GM21367 (cell line): ENCODE measurements around the gene EVI2B.
"Not testable (repeated sequence)": the region's sequence is repeated elsewhere in the genome, so short reads cannot be mapped to it uniquely, and the experiment has no call there.

ENCODE experiments used
- ATAC-seq: cut with Tn5 transposase; IDR thresholded peaks from one replicate; pipeline ENCODE4 v1.9.1; 2021; ENCODE audit not compliant: unreplicated experiment

EVI2B gene, protein sequence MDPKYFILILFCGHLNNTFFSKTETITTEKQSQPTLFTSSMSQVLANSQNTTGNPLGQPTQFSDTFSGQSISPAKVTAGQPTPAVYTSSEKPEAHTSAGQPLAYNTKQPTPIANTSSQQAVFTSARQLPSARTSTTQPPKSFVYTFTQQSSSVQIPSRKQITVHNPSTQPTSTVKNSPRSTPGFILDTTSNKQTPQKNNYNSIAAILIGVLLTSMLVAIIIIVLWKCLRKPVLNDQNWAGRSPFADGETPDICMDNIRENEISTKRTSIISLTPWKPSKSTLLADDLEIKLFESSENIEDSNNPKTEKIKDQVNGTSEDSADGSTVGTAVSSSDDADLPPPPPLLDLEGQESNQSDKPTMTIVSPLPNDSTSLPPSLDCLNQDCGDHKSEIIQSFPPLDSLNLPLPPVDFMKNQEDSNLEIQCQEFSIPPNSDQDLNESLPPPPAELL

DNA sequence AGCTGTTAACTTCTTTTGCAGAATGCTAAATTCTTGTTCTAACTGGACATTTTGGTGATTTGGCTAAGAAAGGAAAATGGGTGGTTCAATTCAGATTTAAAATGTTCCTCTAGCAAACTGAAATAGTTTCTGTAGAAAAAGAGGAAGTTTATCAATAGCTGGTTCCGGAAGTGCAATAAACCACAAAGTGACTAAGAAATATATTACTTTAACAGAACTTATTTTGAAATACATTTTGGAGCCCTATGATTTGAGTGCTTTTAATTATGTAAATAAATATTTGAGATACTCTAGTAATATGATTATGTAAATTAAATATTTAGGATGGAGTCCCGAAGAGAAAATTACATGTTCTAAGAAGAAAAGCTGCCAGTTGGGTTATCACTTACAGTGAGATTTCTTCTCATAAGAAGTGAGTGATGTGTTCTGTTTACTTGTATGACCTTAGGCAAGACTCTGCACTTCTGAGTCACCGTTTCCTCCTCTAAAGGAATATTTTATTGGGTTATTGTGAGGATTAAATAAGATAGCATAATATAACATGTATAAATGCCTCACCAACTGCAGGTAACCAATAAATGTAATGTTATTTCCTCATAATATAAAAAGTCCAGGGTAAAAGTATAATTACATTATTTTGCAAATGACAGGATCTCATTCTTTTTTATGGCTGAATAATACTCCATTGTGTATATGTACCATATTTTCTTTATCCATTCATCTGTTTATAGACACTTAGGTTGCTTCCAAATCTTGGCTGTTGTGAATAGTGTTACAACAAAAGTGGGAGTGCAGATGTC is at the start of gene EVI2B:
Gene EVI2B, minus strand, starts transcription at position 73 of the 800 bp plus-strand sequence. CDS start 8,445 bp downstream, outside the sequence.
- ATAC-seq: no peak

DNA sequence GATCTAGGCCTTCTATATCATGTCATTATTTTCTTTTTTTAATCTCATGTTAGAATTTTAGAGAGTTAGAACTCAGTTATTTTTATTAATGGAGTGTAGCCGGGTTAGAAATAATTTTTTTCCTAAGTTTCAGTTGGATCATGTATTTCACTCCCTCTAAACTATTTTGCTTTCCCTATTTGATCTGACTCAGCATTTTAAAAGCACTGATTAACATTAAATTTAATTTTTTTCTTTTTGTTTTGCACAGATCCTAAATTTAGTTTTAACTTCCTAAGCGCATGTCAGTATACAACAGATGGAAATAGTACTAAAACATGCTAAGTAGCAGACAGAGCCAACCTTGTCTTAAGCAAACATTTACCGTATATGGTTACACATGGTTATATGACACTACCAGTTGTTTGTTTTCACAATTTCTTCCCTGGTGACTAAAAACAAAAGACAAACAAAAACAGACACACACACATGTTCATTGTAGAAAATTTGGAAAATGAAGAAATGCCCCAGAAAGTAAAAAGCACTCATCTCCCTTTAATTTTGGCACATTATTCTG is 44.1 kb upstream of the EVI2B start:
- ATAC-seq: no peak

DNA sequence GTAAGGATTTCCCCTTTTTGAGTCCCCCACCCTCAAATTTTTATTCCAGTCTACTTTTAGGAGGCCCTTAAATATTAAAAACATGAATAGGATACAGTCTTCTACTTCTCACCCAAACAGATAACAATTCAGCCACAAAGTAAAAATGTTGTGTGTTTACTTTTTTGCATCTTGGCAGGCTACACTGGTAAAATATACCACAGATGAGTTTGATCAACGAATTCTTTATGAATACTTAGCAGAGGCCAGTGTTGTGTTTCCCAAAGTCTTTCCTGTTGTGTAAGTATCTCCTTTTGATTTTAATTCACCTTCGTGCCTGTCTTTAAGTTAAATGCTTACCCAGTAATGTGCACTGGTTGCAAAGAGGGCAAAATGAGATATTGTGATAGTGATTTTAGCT is 43.2 kb upstream of the EVI2B start:
- no peak for ATAC-seq

DNA sequence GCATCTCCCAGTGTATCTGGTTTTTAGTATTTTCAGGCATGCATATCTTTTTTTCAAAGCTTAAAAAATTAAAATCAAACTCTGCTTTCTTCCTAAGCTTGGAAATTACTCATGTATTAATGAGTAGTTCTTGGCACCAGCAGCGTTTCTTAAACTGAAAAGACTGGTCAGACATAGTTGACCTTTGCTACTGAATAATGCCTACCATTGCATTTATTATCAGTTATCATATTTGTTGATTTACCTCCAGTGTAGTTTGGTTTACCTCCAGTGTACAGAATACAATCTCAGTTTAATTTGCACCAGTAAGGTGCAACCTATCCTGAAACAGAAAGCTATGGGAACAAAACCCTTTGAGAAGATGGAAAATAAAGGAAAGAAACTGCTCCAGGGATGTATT is 42.1 kb upstream of the EVI2B start:
- ATAC-seq: no peak

DNA sequence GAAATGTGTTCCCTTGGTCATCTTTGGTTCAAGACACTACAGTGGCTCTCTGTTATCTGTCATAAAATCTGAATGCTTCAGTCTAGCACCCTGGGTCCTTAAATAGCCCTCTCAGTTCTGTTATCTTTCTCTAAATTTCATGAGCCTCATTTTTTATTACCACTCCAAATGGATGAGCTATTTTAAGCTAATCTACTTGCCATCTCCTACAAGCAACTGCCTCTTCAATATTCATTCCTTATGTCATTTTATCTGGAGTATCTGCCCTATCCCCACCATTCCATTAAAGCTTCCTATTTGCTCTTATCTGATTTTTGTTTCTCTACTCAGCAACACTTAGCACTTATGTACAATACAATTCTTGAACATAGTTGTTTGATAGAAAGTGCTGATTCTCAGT is 35.6 kb upstream of the EVI2B start:
- ATAC-seq: no peak

DNA sequence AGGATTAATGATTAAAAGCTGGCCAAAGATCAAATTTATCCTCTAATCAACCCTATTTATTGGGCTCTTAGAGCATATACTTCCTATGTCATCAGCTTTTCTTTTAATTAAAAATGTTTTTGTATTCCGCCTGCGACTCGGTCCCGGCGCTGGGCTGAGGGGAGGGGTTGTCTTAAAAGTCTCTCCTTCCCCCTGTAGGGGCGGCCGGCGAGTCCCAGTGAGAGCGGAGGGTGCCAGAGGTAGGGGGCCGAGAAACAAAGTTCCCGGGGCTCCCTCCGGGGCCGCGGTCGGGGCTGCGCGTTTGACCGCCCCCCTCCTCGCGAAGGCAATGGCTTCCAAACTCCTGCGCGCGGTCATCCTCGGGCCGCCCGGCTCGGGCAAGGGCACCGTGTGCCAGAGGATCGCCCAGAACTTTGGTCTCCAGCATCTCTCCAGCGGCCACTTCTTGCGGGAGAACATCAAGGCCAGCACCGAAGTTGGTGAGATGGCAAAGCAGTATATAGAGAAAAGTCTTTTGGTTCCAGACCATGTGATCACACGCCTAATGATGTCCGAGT is 31.4 kb upstream of the EVI2B start:
- ATAC-seq: not testable (repeated sequence)

DNA sequence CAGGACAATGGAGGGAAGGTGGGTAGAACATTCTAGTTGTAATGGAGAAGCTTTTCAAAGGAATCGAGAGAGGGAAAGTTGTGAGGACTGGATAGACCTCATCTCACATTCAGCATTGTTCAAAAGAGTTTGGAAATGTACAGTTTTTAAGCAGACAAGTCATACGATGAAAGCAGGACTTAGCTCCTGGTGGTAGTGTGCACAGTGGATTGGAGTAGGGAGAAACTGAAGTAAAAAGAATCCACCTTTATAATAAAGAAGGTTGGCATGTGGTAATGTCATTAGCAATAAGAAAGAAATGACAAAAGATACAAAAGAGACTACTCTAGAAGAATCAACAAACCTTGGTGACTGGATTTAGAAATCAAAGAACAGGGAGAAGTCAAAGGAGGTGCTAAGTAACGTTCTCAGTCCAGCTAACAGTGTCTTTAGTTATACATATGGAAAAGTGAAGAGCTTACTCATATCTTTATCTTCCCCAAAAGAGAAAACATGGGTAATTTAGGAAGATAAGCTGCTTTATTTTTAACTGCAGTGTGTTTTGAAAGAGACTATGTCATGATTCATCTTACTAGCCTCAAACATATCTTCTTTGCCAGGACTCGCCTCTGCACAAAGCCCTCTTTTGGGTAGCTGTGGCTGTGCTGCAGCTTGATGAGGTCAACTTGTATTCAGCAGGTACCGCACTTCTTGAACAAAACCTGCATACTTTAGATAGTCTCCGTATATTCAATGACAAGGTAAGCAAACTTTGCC is 26.2 kb upstream of the EVI2B start:
- ATAC-seq: no peak

DNA sequence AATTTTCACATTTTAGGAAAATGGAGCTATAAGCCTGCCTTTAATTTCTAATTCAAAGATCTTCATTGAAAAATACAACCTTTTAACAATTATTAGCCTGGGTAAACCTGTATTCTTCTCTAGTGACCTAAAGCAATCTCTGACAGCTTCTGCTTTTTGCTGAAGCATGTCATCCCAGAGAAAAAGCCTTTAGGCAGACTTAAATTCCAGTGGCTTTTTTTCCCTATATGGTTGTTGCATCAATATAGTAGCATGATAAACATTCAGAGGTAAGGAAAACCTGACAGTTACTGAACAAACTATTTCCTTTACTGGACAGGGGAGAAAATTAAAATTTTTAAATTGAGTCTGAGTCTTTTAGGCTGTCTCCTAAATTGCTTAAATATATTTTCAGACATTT is 15.4 kb upstream of the EVI2B start:
- no peak for ATAC-seq

DNA sequence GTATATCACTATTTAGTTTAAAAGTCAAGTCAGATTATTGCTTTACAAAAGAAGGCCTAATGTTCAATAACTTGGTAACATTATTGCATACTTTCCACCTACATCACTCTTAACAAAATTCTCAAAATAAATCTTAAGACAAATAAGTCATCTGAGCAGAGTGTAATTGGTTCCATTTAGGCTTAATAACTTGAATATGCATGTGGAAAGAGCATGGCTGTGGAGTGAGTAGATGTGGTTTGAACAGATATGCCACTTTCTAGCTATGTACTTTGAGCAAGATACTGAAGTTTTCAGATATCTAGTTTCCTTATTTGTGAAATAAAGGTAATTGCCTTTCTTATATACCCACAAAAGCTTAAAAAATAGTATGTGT is 14.3 kb upstream of the EVI2B start:
- no peak for ATAC-seq

DNA sequence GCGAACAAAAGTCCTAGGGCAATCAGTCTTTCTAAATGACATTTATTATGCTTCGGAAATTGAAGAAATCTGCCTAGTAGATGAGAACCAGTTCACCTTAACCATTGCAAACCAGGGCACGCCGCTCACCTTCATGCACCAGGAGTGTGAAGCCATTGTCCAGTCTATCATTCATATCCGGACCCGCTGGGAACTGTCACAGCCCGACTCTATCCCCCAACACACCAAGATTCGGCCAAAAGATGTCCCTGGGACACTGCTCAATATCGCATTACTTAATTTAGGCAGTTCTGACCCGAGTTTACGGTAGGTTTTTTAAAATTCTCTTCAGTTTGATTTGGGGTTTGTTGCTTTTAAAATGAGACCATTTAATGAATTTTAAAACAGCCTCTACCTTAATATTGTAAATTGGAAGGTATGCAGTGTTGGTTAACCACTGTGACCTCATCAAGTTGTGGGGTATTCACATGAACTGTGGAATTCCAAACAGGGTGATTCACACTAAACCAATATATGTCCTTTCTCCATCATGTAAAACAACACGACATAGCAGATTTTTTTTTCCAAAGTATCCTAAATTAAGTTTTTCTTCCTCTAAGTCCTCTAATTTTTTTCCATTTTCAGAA is 13.8 kb upstream of the EVI2B start:
- ATAC-seq: no peak

DNA sequence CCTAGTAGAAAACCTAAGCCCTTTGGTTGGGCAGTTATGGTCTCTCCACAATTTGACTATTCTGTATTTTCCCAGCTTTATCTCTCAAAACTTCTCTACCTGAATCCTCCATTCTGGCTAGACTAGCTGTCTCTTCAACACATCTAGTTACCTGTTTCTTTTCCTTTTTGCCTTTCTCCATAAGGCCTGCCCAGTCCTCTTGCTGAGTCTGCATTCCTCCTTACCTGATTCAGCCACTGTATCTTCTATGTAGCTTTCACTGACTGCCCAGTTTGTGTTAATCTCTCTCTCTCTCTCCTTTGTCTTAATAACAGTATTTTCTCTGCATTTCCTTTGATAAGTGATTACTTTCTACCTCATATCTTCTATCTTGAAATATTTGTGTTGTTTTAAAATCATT is 9.7 kb upstream of the EVI2B start:
- no peak for ATAC-seq

DNA sequence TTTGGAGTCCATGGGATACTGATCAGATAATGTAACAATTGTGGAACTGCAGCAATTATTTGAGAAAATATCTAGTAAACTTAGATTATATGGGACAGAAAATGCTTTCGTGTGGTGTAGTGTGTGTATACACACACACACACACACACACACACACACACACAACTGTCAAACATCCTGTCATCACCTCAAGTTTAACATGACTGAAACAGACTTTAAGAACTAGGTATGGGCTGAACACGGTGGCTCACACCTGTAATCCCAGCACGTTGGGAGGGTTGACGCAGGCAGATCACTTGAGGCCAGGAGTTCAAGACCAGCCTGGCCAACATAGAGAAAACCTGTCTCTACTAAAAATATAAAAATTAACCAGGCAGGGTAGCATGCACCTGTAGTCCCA is 8.1 kb upstream of the EVI2B start:
- no peak for ATAC-seq

DNA sequence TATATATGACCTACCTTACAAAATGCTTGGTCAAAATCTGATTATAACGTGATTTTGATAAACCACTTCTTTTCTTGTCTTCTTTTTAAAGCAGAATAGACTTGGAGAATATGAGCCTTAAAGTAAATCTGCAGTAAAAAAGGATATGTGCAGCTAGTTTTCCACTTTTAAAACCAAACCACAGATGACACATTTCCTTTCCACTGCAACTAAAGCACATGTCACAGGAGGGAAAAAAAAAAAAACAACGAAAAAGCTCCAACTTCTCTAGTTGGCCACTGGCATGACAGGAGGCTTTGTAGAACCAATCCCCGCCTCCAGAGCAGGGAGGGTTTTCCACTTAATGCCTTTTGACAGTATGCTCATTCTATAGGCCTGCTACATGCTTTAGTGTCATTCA is 7.6 kb upstream of the EVI2B start, which contains the start of gene EVI2A:
Gene EVI2A, minus strand, starts transcription at position 142 of the 400 bp plus-strand sequence. CDS start 2,609 bp downstream, outside the sequence.
- ATAC-seq: no peak

DNA sequence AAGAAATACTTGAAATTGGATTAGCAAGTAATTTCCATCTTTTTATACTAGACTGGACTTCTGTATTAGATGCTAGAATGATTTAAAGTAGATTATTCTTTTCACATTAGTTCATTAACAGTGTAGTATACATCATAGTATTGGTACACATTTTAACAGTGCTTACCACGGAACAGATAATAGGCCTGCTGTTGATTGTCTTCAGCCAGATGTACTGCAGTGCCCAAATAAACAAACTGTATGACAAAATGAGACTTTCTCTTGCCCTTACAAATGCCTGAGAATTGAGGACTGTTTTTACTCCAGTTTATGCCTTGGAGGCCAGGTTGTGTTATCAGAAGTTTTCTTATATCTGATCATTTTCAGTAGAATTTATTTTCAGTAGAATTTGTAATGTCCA is 6.9 kb upstream of the EVI2B start:
- ATAC-seq: no peak

DNA sequence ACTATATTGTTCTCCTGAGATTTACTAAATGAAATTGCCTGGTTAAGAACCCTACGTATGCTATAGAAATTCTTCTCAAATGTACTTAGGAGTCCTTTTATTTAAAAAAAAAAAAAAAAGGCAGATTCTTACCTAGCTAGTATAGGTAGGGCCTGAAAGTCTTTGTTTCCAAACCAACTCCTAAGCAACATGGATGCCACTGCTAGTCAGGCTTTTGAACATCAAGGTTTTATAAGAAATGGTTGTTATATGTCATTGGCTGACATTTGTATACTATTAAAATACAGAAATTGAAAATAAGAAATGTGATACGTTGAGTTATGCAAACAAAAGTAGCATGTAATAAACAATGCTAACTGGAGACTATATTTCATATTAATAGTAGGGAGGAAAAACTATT is 6.4 kb upstream of the EVI2B start:
- no peak for ATAC-seq

DNA sequence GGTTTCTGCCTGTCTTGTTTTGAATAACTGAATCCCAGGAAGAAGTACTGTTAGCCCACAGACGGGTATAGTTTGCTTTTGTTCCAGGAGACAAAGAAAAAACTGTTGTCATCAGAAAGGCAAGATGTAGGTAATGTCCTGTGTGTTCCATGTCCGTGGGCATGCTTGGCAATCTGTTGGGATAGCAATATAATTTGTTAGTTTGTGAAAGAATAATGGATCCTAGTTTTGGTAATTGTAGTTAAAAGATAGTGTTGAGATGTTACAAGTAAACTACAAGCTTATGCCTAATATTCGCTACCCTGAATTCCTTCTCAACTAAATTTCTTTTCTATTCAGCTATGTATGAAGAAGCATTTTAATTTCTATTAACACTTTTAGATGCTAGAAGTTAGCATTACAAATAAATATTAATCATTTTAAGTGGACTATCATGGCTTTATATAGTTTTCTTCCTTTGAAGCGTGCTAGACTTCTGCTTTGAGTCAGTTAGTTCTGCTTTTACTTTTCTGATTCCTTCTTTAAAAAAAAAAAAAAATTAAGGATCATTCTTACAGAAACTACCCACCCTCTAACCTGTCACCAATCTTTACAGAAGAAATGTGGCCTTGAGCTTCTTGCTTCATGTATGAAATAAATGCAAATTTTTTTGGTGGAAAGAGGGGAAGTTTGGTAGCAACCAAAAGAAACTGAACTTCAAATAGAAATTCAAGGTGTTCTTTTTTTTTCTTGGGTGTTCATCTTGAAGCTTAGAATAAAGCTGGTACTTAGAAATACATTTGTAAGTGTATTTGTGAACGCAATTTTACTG is 5.2 kb upstream of the EVI2B start:
- no peak for ATAC-seq

DNA sequence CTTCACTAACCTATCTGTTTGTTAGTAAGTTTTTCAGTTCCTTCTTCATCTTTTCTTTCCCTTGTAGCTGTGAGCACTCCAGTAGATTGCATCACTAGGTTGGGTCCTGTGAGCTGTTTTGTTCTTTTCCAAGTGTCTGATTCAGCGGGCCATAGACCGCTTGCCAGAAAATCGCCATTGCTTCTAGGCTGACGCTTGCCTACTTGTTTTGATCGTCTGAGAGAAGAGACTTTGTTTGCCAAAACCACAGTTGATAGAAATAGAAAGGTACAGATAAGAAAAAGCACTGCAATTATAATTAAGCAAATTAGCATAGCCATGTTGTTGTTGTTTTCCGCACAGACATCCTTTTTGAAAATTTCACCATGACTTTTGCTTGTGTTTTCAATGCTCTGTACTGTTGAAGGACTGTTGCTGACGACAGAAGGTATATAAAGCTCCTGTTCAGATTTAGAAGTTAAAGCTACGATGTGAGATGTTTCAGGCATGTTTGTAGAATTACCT is 4.5 kb upstream of the EVI2B start:
- no peak for ATAC-seq

DNA sequence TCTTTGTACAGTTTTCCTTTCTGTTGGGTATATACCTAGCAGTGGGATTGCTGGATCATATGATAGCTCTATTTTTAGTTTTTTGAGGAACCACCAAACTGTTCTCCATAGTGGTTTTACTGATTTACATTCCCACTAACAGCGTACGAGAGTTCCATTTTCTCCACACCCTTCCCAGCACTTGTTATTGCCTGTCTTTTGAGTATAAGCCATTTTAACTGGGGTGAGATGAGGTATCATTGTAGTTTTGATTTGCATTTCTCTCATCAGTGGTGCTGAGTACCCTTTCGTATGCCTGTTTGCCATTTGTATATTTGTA is 887 bp upstream of the EVI2B start:
- no peak for ATAC-seq

DNA sequence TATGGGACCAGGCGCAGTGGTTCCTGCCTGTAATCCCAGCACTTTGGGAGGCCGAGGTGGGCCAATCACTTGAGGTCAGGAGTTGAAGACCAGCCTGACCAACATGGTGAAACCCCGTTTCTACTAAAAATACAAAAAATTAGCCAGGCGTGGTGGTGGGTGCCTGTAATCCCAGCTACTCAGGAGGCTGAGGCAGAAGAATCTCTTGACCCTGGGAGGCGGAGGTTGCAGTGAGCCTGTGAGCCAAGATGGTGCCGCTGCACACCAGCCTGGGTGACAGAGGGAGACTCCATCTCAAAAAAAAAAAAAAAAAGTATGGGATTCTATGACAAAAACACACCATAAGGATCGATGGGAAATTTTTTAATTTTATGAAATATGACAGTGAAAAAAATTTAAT is 1.6 kb downstream of the EVI2B start:
- ATAC-seq: not testable (repeated sequence)
